AG04450 (cell line): ENCODE measurements around the gene GATA1. TPM values are rescaled to one million over a fixed set of nuclear protein-coding genes. Genes with fewer than 3 reads are reported as not detected.
"Not testable (repeated sequence)": the region's sequence is repeated elsewhere in the genome, so short reads cannot be mapped to it uniquely, and the experiment has no call there.

Source experiments
- CTCF ChIA-PET: fragments of 300-600, 350-600 bp; formaldehyde crosslinking; extraction: SDS; loops from one replicate; lab custom pipeline; 2022; ENCODE audit warnings: antibody characterized with exemption, inconsistent platforms; lab: Charles Lee
- POLR2A ChIA-PET: fragments of 350-600 bp; formaldehyde crosslinking; extraction: SDS; loops from one replicate; lab custom pipeline; 2021; ENCODE audit warnings: antibody characterized with exemption, inconsistent platforms; lab: Yijun Ruan, JAX
- DNase-seq: peaks from one replicate; pipeline ENCODE4 v3.0.0-alpha.2; 2011; ENCODE audit warnings: low read depth, low spot score
- H3K27ac ChIP-seq: one replicate; pipeline ENCODE4 v1.5.1; 2012; ENCODE audit warnings: low read depth, low read length, control low read depth
- H3K27me3 ChIP-seq: one replicate; pipeline ENCODE4 v1.6.0; 2012; ENCODE audit warnings: low read length; ENCODE audit not compliant: control insufficient read depth, insufficient read depth
- H3K4me3 ChIP-seq: 2 replicates; pipeline ENCODE4 v1.5.1; 2011; ENCODE audit warnings: mild to moderate bottlenecking, low read depth, low read length, control low read depth
- H3K9me3 ChIP-seq: 2 replicates; pipeline ENCODE4 v1.5.1; 2012; ENCODE audit warnings: low read length; ENCODE audit not compliant: control insufficient read depth, insufficient read depth
- polyA plus RNA-seq: library from polyadenylated mRNA; depleted of rRNA; stranded (reverse); fragments of >200 nt; gene quantifications from 2 replicates; pipeline ENCODE4 v1.2.3, GENCODE V29; 2011
- TF ChIP-seq, protein P1 (sequence below): IDR thresholded peaks from 2 replicates; pipeline ENCODE4 v1.5.1; 2011; ENCODE audit warnings: low read depth, low read length, control low read depth, inconsistent platforms

The GATA1 gene
- polyA plus RNA-seq, 1 experiment, result not detected

DNA sequence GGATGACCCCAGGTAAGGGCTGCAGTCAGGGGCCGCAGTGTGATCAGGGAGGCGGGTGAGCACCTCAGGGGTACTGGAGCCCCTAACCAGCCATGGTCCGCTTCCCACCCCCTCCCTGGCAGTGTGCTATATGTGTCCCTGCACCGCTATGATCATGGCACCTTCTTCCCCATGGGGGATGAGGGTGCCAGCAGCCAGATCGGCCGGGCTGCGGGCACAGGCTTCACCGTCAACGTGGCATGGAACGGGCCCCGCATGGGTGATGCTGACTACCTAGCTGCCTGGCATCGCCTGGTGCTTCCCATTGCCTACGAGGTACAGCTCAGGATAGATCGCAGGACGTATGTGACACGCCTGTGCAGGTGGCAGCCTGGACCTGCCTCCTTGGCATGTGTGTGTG lies 31.7 kb downstream of the GATA1 start:
- no peak overlapping the region for H3K27ac ChIP-seq
- H3K4me3 ChIP-seq, result no peak overlapping the region
- CTCF ChIA-PET, result no interaction called here
- TF ChIP-seq, protein P1, sequence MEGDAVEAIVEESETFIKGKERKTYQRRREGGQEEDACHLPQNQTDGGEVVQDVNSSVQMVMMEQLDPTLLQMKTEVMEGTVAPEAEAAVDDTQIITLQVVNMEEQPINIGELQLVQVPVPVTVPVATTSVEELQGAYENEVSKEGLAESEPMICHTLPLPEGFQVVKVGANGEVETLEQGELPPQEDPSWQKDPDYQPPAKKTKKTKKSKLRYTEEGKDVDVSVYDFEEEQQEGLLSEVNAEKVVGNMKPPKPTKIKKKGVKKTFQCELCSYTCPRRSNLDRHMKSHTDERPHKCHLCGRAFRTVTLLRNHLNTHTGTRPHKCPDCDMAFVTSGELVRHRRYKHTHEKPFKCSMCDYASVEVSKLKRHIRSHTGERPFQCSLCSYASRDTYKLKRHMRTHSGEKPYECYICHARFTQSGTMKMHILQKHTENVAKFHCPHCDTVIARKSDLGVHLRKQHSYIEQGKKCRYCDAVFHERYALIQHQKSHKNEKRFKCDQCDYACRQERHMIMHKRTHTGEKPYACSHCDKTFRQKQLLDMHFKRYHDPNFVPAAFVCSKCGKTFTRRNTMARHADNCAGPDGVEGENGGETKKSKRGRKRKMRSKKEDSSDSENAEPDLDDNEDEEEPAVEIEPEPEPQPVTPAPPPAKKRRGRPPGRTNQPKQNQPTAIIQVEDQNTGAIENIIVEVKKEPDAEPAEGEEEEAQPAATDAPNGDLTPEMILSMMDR, result no peak
- no peaks in the 10 kb centered on the region for H3K27me3 ChIP-seq
- POLR2A ChIA-PET, result no interaction called here
- no peaks in the 10 kb centered on the region for H3K9me3 ChIP-seq
- DNase-seq, result no peak

DNA sequence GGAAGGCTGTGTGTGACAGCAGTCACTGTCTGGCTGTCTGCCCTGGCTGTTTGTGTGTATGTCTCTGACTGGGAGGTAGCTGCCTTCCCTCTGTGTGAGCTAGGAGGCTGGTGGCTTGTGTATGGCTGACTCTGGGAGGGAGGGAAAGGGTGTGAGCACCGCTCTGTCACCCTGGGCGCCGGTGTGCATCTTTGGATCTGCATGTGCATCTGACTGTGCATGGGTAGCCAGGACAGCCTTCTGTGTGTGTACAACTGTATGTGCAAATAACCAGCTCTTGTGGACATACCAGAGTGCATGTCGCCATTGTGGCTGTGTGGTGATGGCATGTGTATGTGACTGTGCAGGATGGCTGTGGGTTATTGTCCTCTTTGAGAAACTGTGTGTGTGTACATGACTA lies 32.5 kb downstream of the GATA1 start:
- no peaks in the 10 kb centered on the region for H3K9me3 ChIP-seq
- CTCF ChIA-PET, result no interaction called here
- POLR2A ChIA-PET, result no interaction called here
- no peak overlapping the region for H3K27ac ChIP-seq
- DNase-seq, result no peak
- H3K4me3 ChIP-seq, result no peak overlapping the region
- no peaks in the 10 kb centered on the region for H3K27me3 ChIP-seq
- TF ChIP-seq, protein P1, result no peak

DNA sequence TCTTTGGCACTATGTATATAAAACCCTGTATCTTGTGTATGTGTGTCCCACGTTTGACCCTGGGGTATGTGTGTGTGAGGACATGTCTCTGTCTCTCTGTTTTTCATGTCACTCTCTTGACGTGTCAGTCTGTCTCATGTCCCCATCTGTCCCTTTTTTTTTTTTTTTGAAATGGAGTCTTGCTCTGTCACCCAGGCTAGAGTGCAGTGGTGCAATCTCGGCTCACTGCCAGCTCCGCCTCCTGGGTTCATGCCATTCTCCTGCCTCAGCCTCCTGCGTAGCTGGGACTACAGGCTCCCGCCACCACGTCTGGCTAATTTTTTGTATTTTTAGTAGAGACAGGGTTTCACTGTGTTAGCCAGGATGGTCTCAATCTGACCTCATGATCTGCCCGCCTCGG lies 33.0 kb downstream of the GATA1 start:
- CTCF ChIA-PET, H3K27ac ChIP-seq, H3K4me3 ChIP-seq, H3K9me3 ChIP-seq, H3K27me3 ChIP-seq, POLR2A ChIA-PET, DNase-seq: not testable (repeated sequence)

DNA sequence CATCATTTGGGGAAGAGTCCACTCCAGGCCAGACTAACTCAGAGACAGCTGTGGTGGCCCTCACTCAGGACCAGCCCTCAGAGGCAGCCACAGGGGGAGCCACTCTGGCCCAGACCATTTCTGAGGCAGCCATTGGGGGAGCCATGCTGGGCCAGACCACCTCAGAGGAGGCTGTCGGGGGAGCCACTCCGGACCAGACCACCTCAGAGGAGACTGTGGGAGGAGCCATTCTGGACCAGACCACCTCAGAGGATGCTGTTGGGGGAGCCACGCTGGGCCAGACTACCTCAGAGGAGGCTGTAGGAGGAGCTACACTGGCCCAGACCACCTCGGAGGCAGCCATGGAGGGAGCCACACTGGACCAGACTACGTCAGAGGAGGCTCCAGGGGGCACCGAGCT lies 36.7 kb downstream of the GATA1 start:
- ChIA-PET POLR2A (no interaction called here), CTCF (no interaction called here)
- H3K27ac ChIP-seq, result no peak overlapping the region
- H3K27me3 ChIP-seq, result no peaks in the 10 kb centered on the region
- DNase-seq, result no peak
- no peak overlapping the region for H3K4me3 ChIP-seq
- H3K9me3 ChIP-seq, result peaks cover 6% of the 10 kb centered on the region
- TF ChIP-seq, protein P1, result no peak

DNA sequence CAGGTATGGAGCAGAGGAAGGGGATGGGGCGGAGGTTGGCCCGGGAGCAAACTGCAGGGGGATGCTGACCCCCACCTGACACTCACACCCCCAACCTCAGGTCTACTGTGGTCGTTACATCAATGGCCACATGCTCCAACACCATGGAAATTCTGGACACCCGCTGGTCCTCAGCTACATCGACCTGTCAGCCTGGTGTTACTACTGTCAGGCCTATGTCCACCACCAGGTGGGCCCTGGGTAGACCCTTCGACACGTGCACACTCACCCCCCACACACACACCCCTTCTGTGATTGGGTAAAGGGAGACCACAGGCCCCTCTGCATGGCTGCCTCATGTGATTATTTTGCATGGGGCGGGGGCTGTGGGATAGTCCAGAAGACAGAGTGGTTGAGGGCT lies 37.7 kb downstream of the GATA1 start:
- Histone ChIP-seq H3K4me3 (no peak overlapping the region), H3K27ac (no peak overlapping the region), H3K9me3 (peaks cover 6% of the 10 kb centered on the region), H3K27me3 (no peaks in the 10 kb centered on the region)
- DNase-seq, result no peak
- TF ChIP-seq, protein P1, result no peak
- POLR2A ChIA-PET, result no interaction called here
- CTCF ChIA-PET, result no interaction called here
